GM10266 (cell line): ENCODE results near the gene B4GALNT4.
"Not testable (repeated sequence)": the region's sequence is repeated elsewhere in the genome, so short reads cannot be mapped to it uniquely, and the experiment has no call there.

Experiments
- DNase-seq: peaks from one replicate; pipeline ENCODE4 v3.0.0; 2012; ENCODE audit errors: extremely low spot score
- TF ChIP-seq, protein P1 (sequence below): IDR thresholded peaks from 2 replicates; pipeline ENCODE4 v1.5.1; 2012; ENCODE audit warnings: mild to moderate bottlenecking, low read depth; ENCODE audit not compliant: control insufficient read depth, insufficient read depth; ENCODE audit errors: missing control alignments

Gene B4GALNT4, protein sequence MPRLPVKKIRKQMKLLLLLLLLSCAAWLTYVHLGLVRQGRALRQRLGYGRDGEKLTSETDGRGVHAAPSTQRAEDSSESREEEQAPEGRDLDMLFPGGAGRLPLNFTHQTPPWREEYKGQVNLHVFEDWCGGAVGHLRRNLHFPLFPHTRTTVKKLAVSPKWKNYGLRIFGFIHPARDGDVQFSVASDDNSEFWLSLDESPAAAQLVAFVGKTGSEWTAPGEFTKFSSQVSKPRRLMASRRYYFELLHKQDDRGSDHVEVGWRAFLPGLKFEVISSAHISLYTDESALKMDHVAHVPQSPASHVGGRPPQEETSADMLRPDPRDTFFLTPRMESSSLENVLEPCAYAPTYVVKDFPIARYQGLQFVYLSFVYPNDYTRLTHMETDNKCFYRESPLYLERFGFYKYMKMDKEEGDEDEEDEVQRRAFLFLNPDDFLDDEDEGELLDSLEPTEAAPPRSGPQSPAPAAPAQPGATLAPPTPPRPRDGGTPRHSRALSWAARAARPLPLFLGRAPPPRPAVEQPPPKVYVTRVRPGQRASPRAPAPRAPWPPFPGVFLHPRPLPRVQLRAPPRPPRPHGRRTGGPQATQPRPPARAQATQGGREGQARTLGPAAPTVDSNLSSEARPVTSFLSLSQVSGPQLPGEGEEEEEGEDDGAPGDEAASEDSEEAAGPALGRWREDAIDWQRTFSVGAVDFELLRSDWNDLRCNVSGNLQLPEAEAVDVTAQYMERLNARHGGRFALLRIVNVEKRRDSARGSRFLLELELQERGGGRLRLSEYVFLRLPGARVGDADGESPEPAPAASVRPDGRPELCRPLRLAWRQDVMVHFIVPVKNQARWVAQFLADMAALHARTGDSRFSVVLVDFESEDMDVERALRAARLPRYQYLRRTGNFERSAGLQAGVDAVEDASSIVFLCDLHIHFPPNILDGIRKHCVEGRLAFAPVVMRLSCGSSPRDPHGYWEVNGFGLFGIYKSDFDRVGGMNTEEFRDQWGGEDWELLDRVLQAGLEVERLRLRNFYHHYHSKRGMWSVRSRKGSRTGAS

DNA sequence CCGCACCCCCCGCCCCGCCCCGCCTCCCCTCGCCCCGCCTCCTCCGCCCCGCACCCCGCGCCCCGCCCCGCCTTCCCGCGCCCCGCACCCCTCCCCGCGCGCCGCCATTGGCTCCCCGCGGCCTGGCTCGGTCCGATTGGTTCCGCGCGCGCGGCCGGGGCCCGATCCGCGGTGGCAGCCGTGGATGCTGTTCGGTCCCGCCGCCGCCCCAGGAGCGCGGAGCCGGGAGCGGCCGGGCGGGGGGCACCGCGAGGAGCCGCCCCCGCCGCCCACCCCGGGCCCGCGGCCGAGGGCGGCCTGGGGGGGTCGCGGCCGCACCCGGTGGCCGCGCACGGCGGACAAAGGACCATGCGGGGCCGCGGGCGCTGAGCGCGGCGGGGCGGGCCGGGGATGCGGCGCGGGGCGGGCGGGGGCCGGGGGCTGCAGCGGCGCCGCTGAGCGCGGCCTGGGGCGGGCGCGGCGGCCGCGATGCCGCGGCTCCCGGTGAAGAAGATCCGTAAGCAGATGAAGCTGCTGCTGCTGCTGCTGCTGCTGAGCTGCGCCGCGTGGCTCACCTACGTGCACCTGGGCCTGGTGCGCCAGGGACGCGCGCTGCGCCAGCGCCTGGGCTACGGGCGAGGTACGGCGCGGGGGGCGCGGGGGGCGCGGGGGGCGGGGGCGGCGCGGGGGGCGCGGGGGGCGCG is at the start of gene B4GALNT4:
TSS of gene B4GALNT4 (plus strand) at position 164 of the 683 bp plus-strand sequence. CDS start at position 469, 305 bp downstream.
- TF ChIP-seq, protein P1, sequence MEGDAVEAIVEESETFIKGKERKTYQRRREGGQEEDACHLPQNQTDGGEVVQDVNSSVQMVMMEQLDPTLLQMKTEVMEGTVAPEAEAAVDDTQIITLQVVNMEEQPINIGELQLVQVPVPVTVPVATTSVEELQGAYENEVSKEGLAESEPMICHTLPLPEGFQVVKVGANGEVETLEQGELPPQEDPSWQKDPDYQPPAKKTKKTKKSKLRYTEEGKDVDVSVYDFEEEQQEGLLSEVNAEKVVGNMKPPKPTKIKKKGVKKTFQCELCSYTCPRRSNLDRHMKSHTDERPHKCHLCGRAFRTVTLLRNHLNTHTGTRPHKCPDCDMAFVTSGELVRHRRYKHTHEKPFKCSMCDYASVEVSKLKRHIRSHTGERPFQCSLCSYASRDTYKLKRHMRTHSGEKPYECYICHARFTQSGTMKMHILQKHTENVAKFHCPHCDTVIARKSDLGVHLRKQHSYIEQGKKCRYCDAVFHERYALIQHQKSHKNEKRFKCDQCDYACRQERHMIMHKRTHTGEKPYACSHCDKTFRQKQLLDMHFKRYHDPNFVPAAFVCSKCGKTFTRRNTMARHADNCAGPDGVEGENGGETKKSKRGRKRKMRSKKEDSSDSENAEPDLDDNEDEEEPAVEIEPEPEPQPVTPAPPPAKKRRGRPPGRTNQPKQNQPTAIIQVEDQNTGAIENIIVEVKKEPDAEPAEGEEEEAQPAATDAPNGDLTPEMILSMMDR, result no peak
- peak; percentile 55 for DNase-seq

DNA sequence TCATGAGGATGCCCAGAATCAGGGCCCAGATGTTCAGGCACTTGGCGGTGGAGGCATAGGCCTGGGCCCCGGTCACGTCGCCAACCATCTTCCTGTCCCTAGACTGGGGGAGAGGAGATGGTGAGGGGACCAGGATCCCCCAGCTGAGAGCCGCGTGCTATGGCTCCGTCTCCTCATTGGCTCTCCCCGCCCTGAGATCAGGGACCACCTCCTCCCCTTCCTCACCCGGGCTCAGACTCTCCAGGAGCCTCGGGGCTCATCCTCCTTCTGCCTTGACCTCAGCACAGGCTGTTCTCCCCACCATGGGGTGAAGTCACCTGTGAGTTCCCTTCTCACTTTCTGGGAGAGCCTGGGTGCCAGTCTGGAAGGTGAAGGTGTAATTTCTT is 49.4 kb upstream of the B4GALNT4 start:
- DNase-seq, result not testable (repeated sequence)

DNA sequence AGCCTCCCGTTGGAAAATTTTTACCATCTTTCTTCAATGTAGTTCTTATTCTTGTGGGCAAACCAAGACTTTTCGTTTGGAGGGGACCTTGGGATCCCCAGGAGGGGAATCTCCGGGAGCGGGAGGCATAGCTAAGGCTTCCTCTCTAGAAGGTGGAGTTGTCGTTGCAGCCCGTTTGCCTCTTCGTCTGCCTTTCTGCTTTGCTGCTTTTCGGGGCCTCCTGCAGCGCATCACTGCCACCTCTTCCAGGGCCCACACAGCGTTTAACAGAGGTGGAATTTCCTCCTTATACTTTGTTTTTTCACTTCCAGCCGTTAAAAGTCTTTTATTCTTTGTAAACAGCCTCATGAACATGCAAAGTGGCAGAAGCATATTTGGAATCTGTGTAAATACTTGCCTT is 45.1 kb upstream of the B4GALNT4 start:
- TF ChIP-seq, protein P1, result no peak
- no peak for DNase-seq

DNA sequence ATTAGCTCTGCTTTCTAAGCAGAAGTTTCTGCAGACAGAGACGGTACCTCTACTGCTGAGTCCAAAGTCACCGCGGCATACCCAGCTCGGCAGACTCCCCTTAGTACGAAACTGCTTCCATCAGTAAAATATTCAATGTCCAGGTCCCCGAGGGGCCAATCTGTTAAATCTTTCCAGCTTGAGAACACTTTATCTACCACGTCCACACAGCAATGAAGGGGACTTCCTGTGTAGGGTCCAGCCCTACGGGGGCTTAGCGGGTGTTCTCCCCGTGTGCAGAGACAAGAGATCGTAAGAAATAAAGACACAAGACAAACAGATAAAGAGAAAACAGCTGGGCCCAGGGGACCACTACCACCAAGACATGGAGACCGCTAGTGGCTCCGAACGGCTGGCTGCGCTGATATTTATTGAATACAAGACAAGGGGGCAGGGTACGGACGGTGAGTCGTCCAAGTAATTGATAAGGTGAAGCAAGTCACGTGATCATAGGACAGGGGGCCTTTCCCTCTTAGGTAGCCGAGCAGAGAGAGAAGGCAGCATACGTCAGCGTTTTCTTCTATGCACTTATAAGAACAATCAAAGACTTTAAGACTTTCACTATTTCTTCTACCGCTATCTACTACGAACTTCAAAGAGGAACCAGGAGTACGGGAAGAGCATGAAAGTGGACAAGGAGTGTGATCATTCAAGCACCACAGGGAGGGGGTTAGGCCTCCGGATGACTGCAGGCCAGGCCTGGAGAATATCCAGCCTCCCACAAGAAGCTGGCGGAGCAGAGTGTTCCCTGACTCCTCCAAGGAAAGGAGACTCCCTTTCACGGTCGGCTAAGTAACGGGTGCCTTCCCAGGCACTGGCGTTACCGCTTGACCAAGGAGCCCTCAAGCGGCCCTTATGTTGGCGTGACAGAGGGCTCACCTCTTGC is 44.4 kb upstream of the B4GALNT4 start:
- not testable (repeated sequence) for DNase-seq

DNA sequence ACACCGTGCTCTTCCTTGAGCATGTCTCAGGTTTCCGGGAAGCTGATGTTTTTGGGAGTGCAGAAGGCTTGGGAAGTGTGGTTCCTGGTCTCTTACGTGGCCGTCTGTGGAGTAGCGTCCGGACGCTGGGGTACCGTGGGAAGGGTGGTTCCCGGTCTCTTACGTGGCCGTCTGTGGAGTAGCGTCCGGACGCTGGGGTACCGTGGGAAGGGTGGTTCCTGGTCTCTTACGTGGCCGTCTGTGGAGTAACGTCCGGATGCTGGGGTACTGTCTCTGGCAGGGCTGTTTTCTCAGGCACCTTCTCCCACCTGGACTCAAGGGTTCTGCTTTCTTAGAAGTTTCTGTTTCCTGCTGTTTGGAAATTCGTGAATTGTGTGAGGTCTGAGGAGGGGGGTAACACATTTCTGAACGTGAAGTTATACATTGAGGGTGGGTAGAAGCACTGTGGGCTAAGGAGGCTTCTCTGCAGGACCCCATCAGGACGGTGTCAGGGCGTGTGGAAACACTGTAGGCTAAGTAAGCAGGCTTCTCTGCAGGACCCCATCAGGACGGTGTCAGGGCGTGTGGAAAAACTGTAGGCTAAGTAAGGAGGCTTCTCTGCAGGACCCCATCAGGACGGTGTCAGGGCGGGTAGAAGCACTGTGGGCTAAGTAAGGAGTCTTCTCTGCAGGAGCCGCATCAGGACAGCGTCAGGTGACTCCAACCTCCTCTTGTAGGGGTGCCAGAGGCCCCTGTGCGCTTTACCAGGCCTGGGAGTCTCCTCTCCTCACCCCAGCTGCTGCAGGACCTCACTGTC is 43.3 kb upstream of the B4GALNT4 start:
- TF ChIP-seq, protein P1, result no peak
- no peak for DNase-seq

DNA sequence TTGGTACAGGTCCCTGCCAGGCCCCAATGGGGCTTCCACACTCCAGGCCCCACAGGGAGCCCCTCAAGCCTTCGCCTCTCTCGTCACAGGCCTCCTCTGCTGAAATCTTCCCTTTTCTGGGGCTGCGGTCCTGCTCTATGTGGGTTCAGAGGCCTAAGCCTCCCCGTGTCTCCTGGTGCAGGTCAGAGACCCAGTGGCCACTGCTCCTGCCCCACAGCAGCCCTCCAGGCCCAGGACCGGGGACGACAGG is 42.8 kb upstream of the B4GALNT4 start:
- TF ChIP-seq, protein P1, result no peak
- DNase-seq, result no peak
